HEK293 (cell line): ENCODE data around the gene FLNC.

Experiments used
- CTCF ChIA-PET: fragments of 350-600 bp; formaldehyde crosslinking; extraction: SDS; loops from one replicate; lab custom pipeline; 2021; ENCODE audit warnings: antibody characterized with exemption; lab: Yijun Ruan, JAX
- POLR2A ChIA-PET: fragments of 300-600 bp; formaldehyde crosslinking; extraction: SDS; loops from one replicate; lab custom pipeline; 2020; ENCODE audit warnings: antibody characterized with exemption, inconsistent platforms; lab: Yijun Ruan, JAX
- H3K27ac ChIP-seq: fragments of 200-500 bp; sonication (Bioruptor generic); 2 replicates; pipeline ENCODE4 v1.5.1; 2014; ENCODE audit warnings: low read depth, low read length, control low read depth, inconsistent platforms; ENCODE audit errors: extremely low read depth
- H3K36me3 ChIP-seq, 2 experiments: fragments of 200-500 bp in 1 of 2; sonication (Bioruptor generic) in 1 of 2; 1 replicate in 1 of 2; 2 replicates in 1 of 2; pipeline ENCODE4 v1.5.1; 2014 to 2017; ENCODE audit warnings: inconsistent platforms in 2 of 2, low read length in 2 of 2; ENCODE audit not compliant: control insufficient read depth in 2 of 2, insufficient read depth in 1 of 2
- H3K4me1 ChIP-seq: fragments of 200-500 bp; sonication (Bioruptor generic); 2 replicates; pipeline ENCODE4 v1.5.1; 2014; ENCODE audit warnings: mild to moderate bottlenecking, low read length, inconsistent platforms; ENCODE audit not compliant: control insufficient read depth, insufficient read depth
- H3K4me3 ChIP-seq: 2 replicates; pipeline ENCODE4 v1.5.1; 2011; ENCODE audit warnings: low read depth, mild to moderate bottlenecking, control low read depth, low read length, moderate library complexity
- H3K9me3 ChIP-seq: fragments of 200-500 bp; sonication (Bioruptor generic); 2 replicates; pipeline ENCODE4 v1.5.1; 2014; ENCODE audit warnings: low read depth, low read length, inconsistent platforms; ENCODE audit not compliant: control insufficient read depth, insufficient read depth
- RBAK ChIP-seq: fragments of 450-650 bp; formaldehyde crosslinking; IDR thresholded peaks from 2 replicates; pipeline ENCODE4 v1.5.1; 2016; ENCODE audit warnings: missing biosample characterization, missing genetic modification characterization
- YY2 ChIP-seq: fragments of 450-650 bp; formaldehyde crosslinking; IDR thresholded peaks from 2 replicates; pipeline ENCODE4 v1.5.1; 2016; ENCODE audit warnings: missing biosample characterization, missing genetic modification characterization
- ZBTB20 ChIP-seq: fragments of 450-650 bp; formaldehyde crosslinking; IDR thresholded peaks from 2 replicates; pipeline ENCODE4 v1.5.1; 2016; ENCODE audit warnings: missing biosample characterization, missing genetic modification characterization
- ZBTB8A ChIP-seq: fragments of 450-650 bp; formaldehyde crosslinking; IDR thresholded peaks from 2 replicates; pipeline ENCODE4 v1.5.1; 2016; ENCODE audit warnings: missing biosample characterization, missing genetic modification characterization
- ZFHX2 ChIP-seq: fragments of 450-650 bp; formaldehyde crosslinking; conservative IDR thresholded peaks from 2 replicates; pipeline ENCODE4 v1.5.1; 2016; ENCODE audit warnings: missing biosample characterization, missing genetic modification characterization
- ZFP37 ChIP-seq: fragments of 450-650 bp; formaldehyde crosslinking; IDR thresholded peaks from 2 replicates; pipeline ENCODE4 v1.5.1; 2016; ENCODE audit warnings: missing biosample characterization, missing genetic modification characterization
- ZNF155 ChIP-seq: fragments of 450-650 bp; formaldehyde crosslinking; IDR thresholded peaks from 2 replicates; pipeline ENCODE4 v1.5.1; 2016; ENCODE audit warnings: missing biosample characterization, missing genetic modification characterization
- ZNF157 ChIP-seq: fragments of 450-650 bp; formaldehyde crosslinking; IDR thresholded peaks from 2 replicates; pipeline ENCODE4 v1.5.1; 2016; ENCODE audit warnings: missing biosample characterization, missing genetic modification characterization
- ZNF174 ChIP-seq: fragments of 450-650 bp; formaldehyde crosslinking; IDR thresholded peaks from 2 replicates; pipeline ENCODE4 v1.5.0; 2017; ENCODE audit warnings: missing biosample characterization, mild to moderate bottlenecking, missing genetic modification characterization
- ZNF23 ChIP-seq: fragments of 450-650 bp; formaldehyde crosslinking; IDR thresholded peaks from 2 replicates; pipeline ENCODE4 v1.5.1; 2016; ENCODE audit warnings: missing biosample characterization, missing genetic modification characterization, borderline replicate concordance
- ZNF239 ChIP-seq: fragments of 450-650 bp; formaldehyde crosslinking; IDR thresholded peaks from 2 replicates; pipeline ENCODE4 v1.5.1; 2016; ENCODE audit warnings: missing biosample characterization, missing genetic modification characterization
- ZNF248 ChIP-seq: fragments of 450-650 bp; formaldehyde crosslinking; IDR thresholded peaks from 2 replicates; pipeline ENCODE4 v1.5.1; 2017; ENCODE audit warnings: missing biosample characterization, missing genetic modification characterization
- ZNF416 ChIP-seq: fragments of 450-650 bp; formaldehyde crosslinking; IDR thresholded peaks from 2 replicates; pipeline ENCODE4 v1.5.1; 2016; ENCODE audit warnings: missing biosample characterization, missing genetic modification characterization
- ZNF426 ChIP-seq: fragments of 450-650 bp; formaldehyde crosslinking; IDR thresholded peaks from 2 replicates; pipeline ENCODE4 v1.5.1; 2017; ENCODE audit warnings: missing biosample characterization, missing genetic modification characterization, mild to moderate bottlenecking, inconsistent platforms, moderate library complexity
- ZNF558 ChIP-seq: fragments of 450-650 bp; formaldehyde crosslinking; IDR thresholded peaks from 2 replicates; pipeline ENCODE4 v1.5.1; 2016; ENCODE audit warnings: missing biosample characterization, missing genetic modification characterization
- ZNF621 ChIP-seq: fragments of 450-650 bp; formaldehyde crosslinking; IDR thresholded peaks from 2 replicates; pipeline ENCODE4 v1.5.1; 2017; ENCODE audit warnings: missing biosample characterization, missing genetic modification characterization
- ZNF670 ChIP-seq: fragments of 450-650 bp; formaldehyde crosslinking; IDR thresholded peaks from 2 replicates; pipeline ENCODE4 v1.5.1; 2016; ENCODE audit warnings: missing biosample characterization, missing genetic modification characterization, low read depth
- ZNF830 ChIP-seq: fragments of 450-650 bp; IDR thresholded peaks from 2 replicates; pipeline ENCODE4 v1.5.0; 2018; ENCODE audit warnings: missing biosample characterization, missing genetic modification characterization, low read depth, mild to moderate bottlenecking, moderate library complexity
- ZNF837 ChIP-seq: fragments of 450-650 bp; formaldehyde crosslinking; IDR thresholded peaks from 2 replicates; pipeline ENCODE4 v1.5.1; 2016; ENCODE audit warnings: missing biosample characterization, missing genetic modification characterization
- TF ChIP-seq, protein P1 (sequence below): fragments of 450-650 bp; formaldehyde crosslinking; IDR thresholded peaks from 2 replicates; pipeline ENCODE4 v1.5.1; 2017; ENCODE audit warnings: missing biosample characterization, missing genetic modification characterization
- TF ChIP-seq, protein P2 (sequence below): fragments of 450-650 bp; formaldehyde crosslinking; IDR thresholded peaks from 2 replicates; pipeline ENCODE4 v1.5.1; 2016; ENCODE audit warnings: missing biosample characterization, missing genetic modification characterization
- TF ChIP-seq, protein P3 (sequence below): fragments of 450-650 bp; formaldehyde crosslinking; IDR thresholded peaks from 2 replicates; pipeline ENCODE4 v1.5.1; 2016; ENCODE audit warnings: missing biosample characterization, missing genetic modification characterization, borderline replicate concordance
- TF ChIP-seq, protein P4 (sequence below): fragments of 450-650 bp; formaldehyde crosslinking; IDR thresholded peaks from 2 replicates; pipeline ENCODE4 v1.5.1; 2016; ENCODE audit warnings: missing biosample characterization, missing genetic modification characterization
- TF ChIP-seq, protein P5 (sequence below): fragments of 450-650 bp; formaldehyde crosslinking; IDR thresholded peaks from 2 replicates; pipeline ENCODE4 v1.5.1; 2016; ENCODE audit warnings: missing biosample characterization, missing genetic modification characterization
- TF ChIP-seq, protein P6 (sequence below): fragments of 450-650 bp; formaldehyde crosslinking; IDR thresholded peaks from 2 replicates; pipeline ENCODE4 v1.5.1; 2017; ENCODE audit warnings: missing biosample characterization, missing genetic modification characterization

The FLNC gene

DNA sequence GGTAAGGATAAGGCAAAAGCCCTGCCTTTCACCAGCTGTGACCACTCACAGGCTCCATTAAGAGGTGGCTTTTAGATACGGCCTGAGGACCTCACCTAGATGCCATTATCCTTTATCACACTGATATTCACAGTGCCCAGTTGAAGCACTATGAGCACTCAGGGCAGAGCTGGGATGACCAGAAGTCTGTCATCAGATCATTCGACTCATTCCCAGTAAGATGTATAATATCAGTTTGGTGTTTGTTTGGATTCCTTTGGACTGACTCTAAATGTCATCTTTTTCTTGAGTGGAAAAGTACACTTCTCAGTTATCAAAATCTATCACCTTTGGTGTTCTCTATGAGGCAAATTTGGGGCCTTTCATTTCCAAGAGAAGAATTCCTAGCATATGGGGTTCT lies 19.7 kb upstream of the FLNC start:
- Histone ChIP-seq H3K4me3 (no peak overlapping the region), H3K27ac (no peak overlapping the region), H3K36me3 (peaks cover under 1 to 41% of the 10 kb centered on the region in 2 experiments; a peak in 1 of 3 replicates), H3K9me3 (no peaks in the 10 kb centered on the region)
- ChIA-PET CTCF (interaction anchor here (1.4 kb wide), 1 partner anchor 53 kb away, joined by 3 read pairs; no protein-coding TSS in a partner anchor), POLR2A (no interaction called here)
- TF ChIP-seq ZBTB20: no peak
- TF ChIP-seq ZNF621: no peak
- TF ChIP-seq ZNF558 (tag by site-specific recombination): no peak
- TF ChIP-seq ZBTB8A (tag by site-specific recombination): no peak
- no peak for TF ChIP-seq ZNF174 (tag by site-specific recombination)
- TF ChIP-seq ZNF837 (tag by site-specific recombination): no peak
- TF ChIP-seq ZNF426 (tag by site-specific recombination): no peak
- TF ChIP-seq, protein P1, sequence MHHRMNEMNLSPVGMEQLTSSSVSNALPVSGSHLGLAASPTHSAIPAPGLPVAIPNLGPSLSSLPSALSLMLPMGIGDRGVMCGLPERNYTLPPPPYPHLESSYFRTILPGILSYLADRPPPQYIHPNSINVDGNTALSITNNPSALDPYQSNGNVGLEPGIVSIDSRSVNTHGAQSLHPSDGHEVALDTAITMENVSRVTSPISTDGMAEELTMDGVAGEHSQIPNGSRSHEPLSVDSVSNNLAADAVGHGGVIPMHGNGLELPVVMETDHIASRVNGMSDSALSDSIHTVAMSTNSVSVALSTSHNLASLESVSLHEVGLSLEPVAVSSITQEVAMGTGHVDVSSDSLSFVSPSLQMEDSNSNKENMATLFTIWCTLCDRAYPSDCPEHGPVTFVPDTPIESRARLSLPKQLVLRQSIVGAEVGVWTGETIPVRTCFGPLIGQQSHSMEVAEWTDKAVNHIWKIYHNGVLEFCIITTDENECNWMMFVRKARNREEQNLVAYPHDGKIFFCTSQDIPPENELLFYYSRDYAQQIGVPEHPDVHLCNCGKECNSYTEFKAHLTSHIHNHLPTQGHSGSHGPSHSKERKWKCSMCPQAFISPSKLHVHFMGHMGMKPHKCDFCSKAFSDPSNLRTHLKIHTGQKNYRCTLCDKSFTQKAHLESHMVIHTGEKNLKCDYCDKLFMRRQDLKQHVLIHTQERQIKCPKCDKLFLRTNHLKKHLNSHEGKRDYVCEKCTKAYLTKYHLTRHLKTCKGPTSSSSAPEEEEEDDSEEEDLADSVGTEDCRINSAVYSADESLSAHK: no peak
- TF ChIP-seq, protein P2, sequence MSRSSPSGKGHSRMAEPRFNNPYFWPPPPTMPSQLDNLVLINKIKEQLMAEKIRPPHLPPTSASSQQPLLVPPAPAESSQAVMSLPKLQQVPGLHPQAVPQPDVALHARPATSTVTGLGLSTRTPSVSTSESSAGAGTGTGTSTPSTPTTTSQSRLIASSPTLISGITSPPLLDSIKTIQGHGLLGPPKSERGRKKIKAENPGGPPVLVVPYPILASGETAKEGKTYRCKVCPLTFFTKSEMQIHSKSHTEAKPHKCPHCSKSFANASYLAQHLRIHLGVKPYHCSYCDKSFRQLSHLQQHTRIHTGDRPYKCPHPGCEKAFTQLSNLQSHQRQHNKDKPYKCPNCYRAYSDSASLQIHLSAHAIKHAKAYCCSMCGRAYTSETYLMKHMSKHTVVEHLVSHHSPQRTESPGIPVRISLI: no peak
- TF ChIP-seq ZNF248 (tag by site-specific recombination): no peak
- TF ChIP-seq ZNF239 (tag by site-specific recombination): no peak
- TF ChIP-seq, protein P3, sequence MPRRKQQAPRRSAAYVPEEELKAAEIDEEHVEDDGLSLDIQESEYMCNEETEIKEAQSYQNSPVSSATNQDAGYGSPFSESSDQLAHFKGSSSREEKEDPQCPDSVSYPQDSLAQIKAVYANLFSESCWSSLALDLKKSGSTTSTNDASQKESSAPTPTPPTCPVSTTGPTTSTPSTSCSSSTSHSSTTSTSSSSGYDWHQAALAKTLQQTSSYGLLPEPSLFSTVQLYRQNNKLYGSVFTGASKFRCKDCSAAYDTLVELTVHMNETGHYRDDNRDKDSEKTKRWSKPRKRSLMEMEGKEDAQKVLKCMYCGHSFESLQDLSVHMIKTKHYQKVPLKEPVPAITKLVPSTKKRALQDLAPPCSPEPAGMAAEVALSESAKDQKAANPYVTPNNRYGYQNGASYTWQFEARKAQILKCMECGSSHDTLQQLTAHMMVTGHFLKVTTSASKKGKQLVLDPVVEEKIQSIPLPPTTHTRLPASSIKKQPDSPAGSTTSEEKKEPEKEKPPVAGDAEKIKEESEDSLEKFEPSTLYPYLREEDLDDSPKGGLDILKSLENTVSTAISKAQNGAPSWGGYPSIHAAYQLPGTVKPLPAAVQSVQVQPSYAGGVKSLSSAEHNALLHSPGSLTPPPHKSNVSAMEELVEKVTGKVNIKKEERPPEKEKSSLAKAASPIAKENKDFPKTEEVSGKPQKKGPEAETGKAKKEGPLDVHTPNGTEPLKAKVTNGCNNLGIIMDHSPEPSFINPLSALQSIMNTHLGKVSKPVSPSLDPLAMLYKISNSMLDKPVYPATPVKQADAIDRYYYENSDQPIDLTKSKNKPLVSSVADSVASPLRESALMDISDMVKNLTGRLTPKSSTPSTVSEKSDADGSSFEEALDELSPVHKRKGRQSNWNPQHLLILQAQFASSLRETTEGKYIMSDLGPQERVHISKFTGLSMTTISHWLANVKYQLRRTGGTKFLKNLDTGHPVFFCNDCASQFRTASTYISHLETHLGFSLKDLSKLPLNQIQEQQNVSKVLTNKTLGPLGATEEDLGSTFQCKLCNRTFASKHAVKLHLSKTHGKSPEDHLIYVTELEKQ: no peak
- no peak for TF ChIP-seq ZNF416 (tag by site-specific recombination)
- TF ChIP-seq, all 188 proteins: peak for 0
- no peaks in the 10 kb centered on the region for H3K4me1 ChIP-seq

DNA sequence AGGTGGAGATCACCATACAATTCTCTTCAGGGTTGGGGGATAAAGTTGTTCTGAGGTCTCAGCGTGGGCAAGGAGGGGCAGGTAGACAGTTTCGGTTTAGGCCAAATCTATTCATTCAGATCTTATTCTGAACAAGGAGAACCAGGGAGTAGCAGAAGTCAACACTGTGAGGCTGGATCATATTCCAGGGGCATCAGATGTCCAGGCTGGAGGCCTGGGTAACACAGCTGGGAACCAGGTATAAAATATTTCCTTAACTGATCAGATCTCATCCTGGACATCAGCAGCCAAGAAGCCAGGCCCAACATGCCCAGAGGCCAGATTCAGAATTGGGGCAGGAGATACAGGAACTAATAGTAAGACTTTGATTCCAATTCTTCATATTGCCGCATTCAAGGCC lies 19.2 kb upstream of the FLNC start:
- H3K27ac ChIP-seq: no peak overlapping the region
- ChIA-PET POLR2A (no interaction called here), CTCF (no interaction called here)
- H3K36me3 ChIP-seq: peaks cover 0 to 36% of the 10 kb centered on the region in 2 experiments; a peak in 1 of 3 replicates
- no peak overlapping the region for H3K4me3 ChIP-seq
- no peaks in the 10 kb centered on the region for H3K9me3 ChIP-seq
- no peaks in the 10 kb centered on the region for H3K4me1 ChIP-seq
- TF ChIP-seq, protein P4, sequence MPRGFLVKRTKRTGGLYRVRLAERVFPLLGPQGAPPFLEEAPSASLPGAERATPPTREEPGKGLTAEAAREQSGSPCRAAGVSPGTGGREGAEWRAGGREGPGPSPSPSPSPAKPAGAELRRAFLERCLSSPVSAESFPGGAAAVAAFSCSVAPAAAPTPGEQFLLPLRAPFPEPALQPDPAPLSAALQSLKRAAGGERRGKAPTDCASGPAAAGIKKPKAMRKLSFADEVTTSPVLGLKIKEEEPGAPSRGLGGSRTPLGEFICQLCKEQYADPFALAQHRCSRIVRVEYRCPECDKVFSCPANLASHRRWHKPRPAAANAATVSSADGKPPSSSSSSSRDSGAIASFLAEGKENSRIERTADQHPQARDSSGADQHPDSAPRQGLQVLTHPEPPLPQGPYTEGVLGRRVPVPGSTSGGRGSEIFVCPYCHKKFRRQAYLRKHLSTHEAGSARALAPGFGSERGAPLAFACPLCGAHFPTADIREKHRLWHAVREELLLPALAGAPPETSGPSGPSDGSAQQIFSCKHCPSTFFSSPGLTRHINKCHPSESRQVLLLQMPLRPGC: no peak
- no peak for TF ChIP-seq RBAK
- TF ChIP-seq, protein P5, sequence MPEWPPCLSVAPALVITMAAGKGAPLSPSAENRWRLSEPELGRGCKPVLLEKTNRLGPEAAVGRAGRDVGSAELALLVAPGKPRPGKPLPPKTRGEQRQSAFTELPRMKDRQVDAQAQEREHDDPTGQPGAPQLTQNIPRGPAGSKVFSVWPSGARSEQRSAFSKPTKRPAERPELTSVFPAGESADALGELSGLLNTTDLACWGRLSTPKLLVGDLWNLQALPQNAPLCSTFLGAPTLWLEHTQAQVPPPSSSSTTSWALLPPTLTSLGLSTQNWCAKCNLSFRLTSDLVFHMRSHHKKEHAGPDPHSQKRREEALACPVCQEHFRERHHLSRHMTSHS (tag by site-specific recombination): no peak
- no peak for TF ChIP-seq ZNF23 (tag by site-specific recombination)
- TF ChIP-seq ZNF830 (tag by site-specific recombination): no peak
- TF ChIP-seq ZNF670 (tag by site-specific recombination): no peak
- TF ChIP-seq, protein P6, sequence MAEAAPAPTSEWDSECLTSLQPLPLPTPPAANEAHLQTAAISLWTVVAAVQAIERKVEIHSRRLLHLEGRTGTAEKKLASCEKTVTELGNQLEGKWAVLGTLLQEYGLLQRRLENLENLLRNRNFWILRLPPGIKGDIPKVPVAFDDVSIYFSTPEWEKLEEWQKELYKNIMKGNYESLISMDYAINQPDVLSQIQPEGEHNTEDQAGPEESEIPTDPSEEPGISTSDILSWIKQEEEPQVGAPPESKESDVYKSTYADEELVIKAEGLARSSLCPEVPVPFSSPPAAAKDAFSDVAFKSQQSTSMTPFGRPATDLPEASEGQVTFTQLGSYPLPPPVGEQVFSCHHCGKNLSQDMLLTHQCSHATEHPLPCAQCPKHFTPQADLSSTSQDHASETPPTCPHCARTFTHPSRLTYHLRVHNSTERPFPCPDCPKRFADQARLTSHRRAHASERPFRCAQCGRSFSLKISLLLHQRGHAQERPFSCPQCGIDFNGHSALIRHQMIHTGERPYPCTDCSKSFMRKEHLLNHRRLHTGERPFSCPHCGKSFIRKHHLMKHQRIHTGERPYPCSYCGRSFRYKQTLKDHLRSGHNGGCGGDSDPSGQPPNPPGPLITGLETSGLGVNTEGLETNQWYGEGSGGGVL (tag by site-specific recombination): no peak
- TF ChIP-seq ZFP37: no peak
- TF ChIP-seq ZNF248 (tag by site-specific recombination): no peak
- no peak for TF ChIP-seq ZNF155 (tag by site-specific recombination)
- TF ChIP-seq ZFHX2: no peak
- TF ChIP-seq YY2 (tag by site-specific recombination): no peak
- TF ChIP-seq ZNF157 (tag by site-specific recombination): no peak
